Keratinocyte (primary cell): ENCODE data around the gene NR1H4. TPM values are rescaled to one million over a fixed set of nuclear protein-coding genes. Genes with fewer than 3 reads are reported as not detected.

Experiments
- DNase-seq: peaks from one replicate; pipeline ENCODE4 v3.0.0-alpha.2; 2011; ENCODE audit warnings: low read depth, missing footprints, low spot score
- FAIRE-seq: peaks from 2 replicates; lab custom pipeline; 2011; peaks lifted over from hg19 to GRCh38; lab: Jason Lieb, UNC
- H2AFZ ChIP-seq: 2 replicates; pipeline ENCODE4 v1.6.0; 2012; ENCODE audit warnings: low read length, control low read depth, inconsistent platforms; ENCODE audit not compliant: control insufficient read depth
- H3K27ac ChIP-seq: 2 replicates; pipeline ENCODE4 v1.5.1; 2011; ENCODE audit warnings: low read length; ENCODE audit not compliant: control insufficient read depth, insufficient read depth
- H3K27me3 ChIP-seq: 3 replicates; pipeline ENCODE4 v1.6.0; 2011; ENCODE audit warnings: low read length; ENCODE audit not compliant: control insufficient read depth, insufficient read depth; ENCODE audit errors: extremely low read depth
- H3K36me3 ChIP-seq, 2 experiments: 2 replicates in 1 of 2; 3 replicates in 1 of 2; pipeline ENCODE4 v1.5.1; 2011; ENCODE audit warnings: low read length in 2 of 2, mild to moderate bottlenecking in 1 of 2; ENCODE audit not compliant: control insufficient read depth in 2 of 2, insufficient read depth in 2 of 2; ENCODE audit errors: extremely low read depth in 1 of 2
- H3K4me1 ChIP-seq: 3 replicates; pipeline ENCODE4 v1.5.1; 2011; ENCODE audit warnings: low read length; ENCODE audit not compliant: control insufficient read depth, insufficient read depth; ENCODE audit errors: extremely low read depth
- H3K4me2 ChIP-seq: 3 replicates; pipeline ENCODE4 v1.6.0; 2011; ENCODE audit warnings: low read depth, low read length; ENCODE audit not compliant: control insufficient read depth, insufficient read depth; ENCODE audit errors: extremely low read depth
- H3K4me3 ChIP-seq, 3 experiments: fragments of 200-600 bp in 1 of 3; sonication (generic) in 1 of 3; 2 replicates in 2 of 3; 3 replicates in 1 of 3; pipeline ENCODE4 v1.5.1; 2011 to 2016; ENCODE audit warnings: low read length in 3 of 3, mild to moderate bottlenecking in 3 of 3, control low read depth in 2 of 3, inconsistent platforms in 1 of 3, low read depth in 1 of 3, mixed read lengths in 1 of 3, mixed run types in 1 of 3, moderate library complexity in 1 of 3; ENCODE audit not compliant: control insufficient read depth in 2 of 3, insufficient read depth in 2 of 3; ENCODE audit errors: extremely low read depth in 1 of 3
- H3K79me2 ChIP-seq: 2 replicates; pipeline ENCODE4 v1.6.0; 2012; ENCODE audit warnings: low read length; ENCODE audit not compliant: control insufficient read depth, insufficient read depth
- H3K9ac ChIP-seq: 3 replicates; pipeline ENCODE4 v1.6.0; 2011; ENCODE audit warnings: low read length; ENCODE audit not compliant: control insufficient read depth, insufficient read depth; ENCODE audit errors: extremely low read depth
- H3K9me1 ChIP-seq: 3 replicates; pipeline ENCODE4 v1.6.0; 2011; ENCODE audit warnings: low read length; ENCODE audit not compliant: control insufficient read depth, insufficient read depth; ENCODE audit errors: extremely low read depth
- H3K9me3 ChIP-seq: 2 replicates; pipeline ENCODE4 v1.5.1; 2012; ENCODE audit warnings: low read depth, low read length; ENCODE audit not compliant: control insufficient read depth
- H4K20me1 ChIP-seq: 3 replicates; pipeline ENCODE4 v1.6.0; 2011; ENCODE audit warnings: low read length; ENCODE audit not compliant: control insufficient read depth, insufficient read depth; ENCODE audit errors: extremely low read depth
- CTCF ChIP-seq, 3 experiments: IDR thresholded peaks in 1 of 3; conservative IDR thresholded peaks in 1 of 3; optimal IDR thresholded peaks in 1 of 3; 2 replicates in 2 of 3; 3 replicates in 1 of 3; pipeline versions ENCODE3 to v1.5.1; 2011; ENCODE audit warnings: low read length in 3 of 3, mild to moderate bottlenecking in 3 of 3, moderate library complexity in 2 of 3, control low read depth in 1 of 3, inconsistent platforms in 1 of 3; ENCODE audit not compliant: insufficient read depth in 2 of 3; ENCODE audit errors: extremely low read depth in 1 of 3
- EZH2 ChIP-seq: IDR thresholded peaks from one replicate; pipeline ENCODE4 v1.6.1; 2012; ENCODE audit warnings: inconsistent platforms, mild to moderate bottlenecking, low read length, moderate library complexity
- dilution Hi-C: fragments of 300-500 bp; cut with MboI; formaldehyde crosslinking; loops from one replicate; pipeline ENCODE4 v1.7.0; 2020; ENCODE audit warnings: low sequenced_read_pairs; ENCODE audit not compliant: extremely low pct_ligation_motif_present
- polyA plus RNA-seq, 5 experiments: library from polyadenylated mRNA; depleted of rRNA in 3 of 5; stranded (reverse) in 3 of 5; stranded (forward) in 1 of 5; unstranded in 1 of 5; fragments of >200 nt; gene quantifications; 1 replicate in 1 of 5; 2 replicates in 3 of 5; 3 replicates in 1 of 5; pipeline versions ENCODE4 v1.2.1 to v1.2.3, GENCODE V29; 2011 to 2012; ENCODE audit warnings: missing spikeins in 2 of 5, low read depth in 1 of 5, low replicate concordance in 1 of 5

NR1H4 gene
- polyA plus RNA-seq, 1 donor (not counting 4 experiments of a cell fraction or from before 2014, with no cell fraction given): not detected

GRCh38 chr12:100489251-100489820 is 15.7 kb downstream of the NR1H4 start:
- Histone ChIP-seq H3K9ac (no peak overlapping the region), H3K9me3 (no peaks in the 10 kb centered on the region), H3K4me1 (no peaks in the 10 kb centered on the region), H3K9me1 (no peaks in the 10 kb centered on the region), H3K4me3 (no peak overlapping the region), H4K20me1 (no peaks in the 10 kb centered on the region), H3K79me2 (no peaks in the 10 kb centered on the region), H3K27me3 (no peaks in the 10 kb centered on the region), H2AFZ (no peak overlapping the region), H3K4me2 (no peak overlapping the region), H3K36me3 (no peaks in the 10 kb centered on the region), H3K27ac (no peak overlapping the region)
- FAIRE-seq (no peak), DNase-seq (no peak)
- no peak for TF ChIP-seq CTCF (optimal IDR thresholded peaks at IDR 0.05 in 1 of 3, IDR thresholded peaks at IDR 0.05 in 1 of 3, conservative IDR thresholded peaks at IDR 0.05 in 1 of 3; ENCODE audit: extremely low read depth in 1 of 3, insufficient read depth in 2 of 3, low read length in 3 of 3)
- no peak for TF ChIP-seq EZH2
- dilution Hi-C loops: no loop called here

- H3K9me1 ChIP-seq: no peaks in the 10 kb centered on the region
- DNase-seq (no peak), FAIRE-seq (no peak)
- dilution Hi-C loops: no loop called here
- no peaks in the 10 kb centered on the region for H3K4me1 ChIP-seq
- H3K79me2 ChIP-seq: no peaks in the 10 kb centered on the region
- no peak overlapping the region for H3K9ac ChIP-seq
- TF ChIP-seq CTCF (optimal IDR thresholded peaks at IDR 0.05 in 1 of 3, IDR thresholded peaks at IDR 0.05 in 1 of 3, conservative IDR thresholded peaks at IDR 0.05 in 1 of 3; ENCODE audit: extremely low read depth in 1 of 3, insufficient read depth in 2 of 3, low read length in 3 of 3) (no peak), EZH2 (no peak)
- H3K36me3 ChIP-seq: no peaks in the 10 kb centered on the region
- H3K27ac ChIP-seq: no peak overlapping the region
- no peak overlapping the region for H2AFZ ChIP-seq
- no peak overlapping the region for H3K4me2 ChIP-seq
- no peak overlapping the region for H3K4me3 ChIP-seq
- H3K9me3 ChIP-seq: no peaks in the 10 kb centered on the region
- H4K20me1 ChIP-seq: no peaks in the 10 kb centered on the region
- H3K27me3 ChIP-seq: no peaks in the 10 kb centered on the region
Observed at GRCh38 chr12:100490056-100490455, 16.4 kb downstream of the NR1H4 start.
